Measurements from ENCODE around the gene TBC1D13. TPM values are rescaled to one million over a fixed set of nuclear protein-coding genes. Genes with fewer than 3 reads are reported as not detected.

Gene TBC1D13
- total and polyA plus RNA-seq, 9 of the 15 experiments (the other 6 are each of a cell fraction or from before 2014, with no cell fraction given) = 2.3 to 28.7 (median 11.4) TPM

GRCh38 chr9:128786681-128787601, at the start of gene TBC1D13 (continued):
- TF ChIP-seq ZNF280B (CRISPR knock-in tag; IDR thresholded peaks at IDR 0.05) (no peak), GTF2A2 (tag; IDR thresholded peaks at IDR 0.05) (no peak), NKRF (IDR thresholded peaks at IDR 0.05; ENCODE audit: borderline replicate concordance) (peak; percentile 30), NR4A1 (CRISPR knock-in tag; IDR thresholded peaks at IDR 0.05) (no peak), NR4A1 (tag; IDR thresholded peaks at IDR 0.05) (peak; percentile 76; the same call in 1 of the 2 replicates), RFX1 (IDR thresholded peaks at IDR 0.05) (no peak), MLX (CRISPR knock-in tag; conservative IDR thresholded peaks at IDR 0.05) (peak in 1 of 2 experiments; percentile 62; a peak in 1 of 4 replicates), ZNF584 (CRISPR knock-in tag; IDR thresholded peaks at IDR 0.05; ENCODE audit: low read depth) (0 out of 2 replicates have a peak, but pooled peaks have one; percentile 29), MTA3 (IDR thresholded peaks at IDR 0.05; ENCODE audit: borderline replicate concordance) (peak; percentile 82; the same call in 1 of the 2 replicates), ZKSCAN3 (CRISPR knock-in tag; IDR thresholded peaks at IDR 0.05) (no peak), POLR2AphosphoS5 (IDR thresholded peaks at IDR 0.05; ENCODE audit: control insufficient read depth, insufficient read depth, low read depth, low read length) (peak; percentile 40; the same call in 1 of the 2 replicates), PHF20 (IDR thresholded peaks at IDR 0.05; ENCODE audit: partially characterized antibody) (peak; percentile 82), TCF3 (CRISPR knock-in tag; IDR thresholded peaks at IDR 0.05) (peak; percentile 57), CHD2 (IDR thresholded peaks at IDR 0.05; ENCODE audit: low read depth, low read length) (no peak; the same call in 1 of the 2 replicates), ZNF583 (CRISPR knock-in tag; IDR thresholded peaks at IDR 0.05) (no peak), ZNF655 (CRISPR knock-in tag; IDR thresholded peaks at IDR 0.05) (no peak), RBM34 (IDR thresholded peaks at IDR 0.05; ENCODE audit: borderline replicate concordance, insufficient read depth, low read length) (no peak), SMARCA5 (IDR thresholded peaks at IDR 0.05) (no peak; the same call in 1 of the 2 replicates), GABPB2 (CRISPR knock-in tag; conservative IDR thresholded peaks at IDR 0.05) (no peak), ZNF277 (CRISPR knock-in tag; IDR thresholded peaks at IDR 0.05; ENCODE audit: borderline replicate concordance) (no peak), MIER1 (IDR thresholded peaks at IDR 0.05; ENCODE audit: low read depth) (no peak), E2F3 (CRISPR knock-in tag; IDR thresholded peaks at IDR 0.05) (no peak)
